Adrenal gland (tissue), 12 donors: ENCODE measurements around the gene PHF12. TPM values are rescaled to one million over a fixed set of nuclear protein-coding genes. Genes with fewer than 3 reads are reported as not detected.
A peak's percentile ranks its signal among the peaks of the same experiment; 100 is the strongest.

Experiments used
- DNase-seq, 7 donors: peaks; one replicate each; pipeline ENCODE4 v3.0.0-alpha.2; 2019 to 2020
- H3K27ac ChIP-seq, 5 donors: fragments of 200-600 bp; sonication (generic) in 4 of 5; 1 replicate in 3 of 5; 2 replicates in 2 of 5; pipeline versions ENCODE4 v1.5.1 to v1.8.0; 2016 to 2020; ENCODE audit warnings: mild to moderate bottlenecking in 1 of 5
- H3K27me3 ChIP-seq: fragments of 200-600 bp; 2 replicates; pipeline ENCODE4 v1.8.0; 2021
- H3K36me3 ChIP-seq, 2 donors: fragments of 200-600 bp; replicated peaks in 1 of 2; 1 replicate in 1 of 2; 2 replicates in 1 of 2; pipeline versions ENCODE4 v1.5.1 to v1.8.0; 2018 to 2022
- H3K4me1 ChIP-seq, 2 donors: fragments of 200-600 bp; replicated peaks in 1 of 2; 1 replicate in 1 of 2; 2 replicates in 1 of 2; pipeline versions ENCODE4 v1.5.1 to v1.8.0; 2018 to 2021
- H3K4me3 ChIP-seq, 4 donors: fragments of 200-600 bp; sonication (generic) in 3 of 4; one replicate each; pipeline ENCODE4 v1.5.1; 2016 to 2018
- H3K9me3 ChIP-seq, 3 donors: fragments of 200-600 bp; sonication (generic) in 1 of 3; replicated peaks in 1 of 3; 1 replicate in 2 of 3; 2 replicates in 1 of 3; pipeline versions ENCODE4 v1.5.1 to v1.8.0; 2016 to 2021
- CTCF ChIP-seq, 6 experiments: fragments of 450-650 bp in 4 of 6; fragments of 200-600 bp in 2 of 6; sonication (generic) in 1 of 6; IDR thresholded peaks; 1 replicate in 5 of 6; 2 replicates in 1 of 6; pipeline versions ENCODE4 v1.5.1 to v1.8.0; 2016 to 2021; ENCODE audit warnings: antibody characterized with exemption in 6 of 6, mild to moderate bottlenecking in 2 of 6, moderate library complexity in 1 of 6
- POLR2A ChIP-seq, 2 donors: fragments of 450-650 bp; IDR thresholded peaks; one replicate each; pipeline ENCODE4 v1.6.1; 2017; ENCODE audit warnings: antibody characterized with exemption in 2 of 2, mild to moderate bottlenecking in 2 of 2, moderate library complexity in 1 of 2
- WGBS, 4 donors: extraction: QIAGEN DNeasy Blood & Tissue Kit in 2 of 4; methylation state at CpG; one replicate each; pipeline versions ENCODE4 v1.1.5 to v1.1.7; 2013 to 2017; 5-methylcytosine and 5-hydroxymethylcytosine counted together
- intact Hi-C, 2 donors: fragments of 100-400 bp; cut with DNase I; formaldehyde crosslinking; loops; one replicate each; pipeline versions ENCODE4 v1.14.1 to v1.15.0; 2022 to 2023
- polyA plus RNA-seq, 3 donors: library from polyadenylated mRNA; stranded (reverse); fragments of 200-250 nt in 2 of 3; fragments of 350-450 nt in 1 of 3; fragmentation: Illumina TruSeq in 1 of 3; extraction: RNeasy Lipid Tissue Mini Kit (QIAGEN cat#74804) in 1 of 3; gene quantifications; one replicate each; pipeline ENCODE4 v1.2.3, GENCODE V29; 2013 to 2014
- total RNA-seq, 9 donors: library from RNA; depleted of rRNA in 4 of 9; stranded (reverse); fragments of >200 nt in 4 of 9; fragments of 120-200 nt in 1 of 9; fragmentation: NEBNext Ultra II Directional in 1 of 9; extraction: Animal tissue kit (Norgen Biotek cat#: 25700) in 1 of 9; gene quantifications; one replicate each; pipeline versions ENCODE4 v1.1.0 to v1.2.4, GENCODE V29; 2013 to 2023
- donor health status: healthy with polysubstance abuse.
- donor health status: Bipolar disorder and iron deficiency.
- donor health status: DM: yes; HTN: yes; CAD: no.
- donor health status: DM: no; HTN: no; CAD: no.
- donor health status: DM: no; HTN: no; CAD: no.
- donor health status: DM: yes; HTN: yes; CAD: no.

Gene PHF12
- total and polyA plus RNA-seq, 12 donors, result 14.4 to 47.9 (median 26.3) TPM

GRCh38 chr17:28959471-28959871 lies 8.2 kb upstream of the PHF12 start:
- peak in 1 of 7 donors; percentile 16 for DNase-seq
- no peak for TF ChIP-seq POLR2A (IDR thresholded peaks at IDR 0.05)
- TF ChIP-seq CTCF (IDR thresholded peaks at IDR 0.05), result no peak
- H3K27ac ChIP-seq, result no peak overlapping the region
- H3K27me3 ChIP-seq, result no peaks in the 10 kb centered on the region
- no peak overlapping the region for H3K4me3 ChIP-seq
- WGBS, 4 donors, result 75 to 100% (median 79%) methylated on average over 1 to 9 of the region's 9 CpGs
- H3K9me3 ChIP-seq, result no peaks in the 10 kb centered on the region
- intact Hi-C loops, result no loop called here
- H3K4me1 ChIP-seq, result no peaks in the 10 kb centered on the region
- H3K36me3 ChIP-seq, result no peaks in the 10 kb centered on the region

- Histone ChIP-seq H3K4me3 (no peak overlapping the region), H3K4me1 (no peaks in the 10 kb centered on the region), H3K36me3 (no peaks in the 10 kb centered on the region), H3K9me3 (no peaks in the 10 kb centered on the region), H3K27ac (no peak overlapping the region), H3K27me3 (no peaks in the 10 kb centered on the region)
- intact Hi-C loops, result no loop called here
- TF ChIP-seq POLR2A (IDR thresholded peaks at IDR 0.05) (no peak), CTCF (IDR thresholded peaks at IDR 0.05) (no peak)
- 90 to 91% (median 90%) methylated on average over 7 to 18 of the region's 18 CpGs for WGBS, 4 donors
- peak in 1 of 7 donors; percentile 21 for DNase-seq
These were observed 7.6 kb upstream of the PHF12 start for GRCh38 chr17:28958820-28959455.

GRCh38 chr17:28957992-28958355 lies 6.7 kb upstream of the PHF12 start:
- intact Hi-C loops, result no loop called here
- WGBS, 4 donors, result 92 to 100% (median 96%) methylated on average over 1 to 7 of the region's 7 CpGs
- no peaks in the 10 kb centered on the region for H3K27me3 ChIP-seq
- no peaks in the 10 kb centered on the region for H3K9me3 ChIP-seq
- H3K4me1 ChIP-seq, result peaks cover 0 to 5% of the 10 kb centered on the region in 2 donors
- H3K36me3 ChIP-seq, result no peaks in the 10 kb centered on the region
- no peak overlapping the region for H3K4me3 ChIP-seq
- no peak overlapping the region for H3K27ac ChIP-seq
- peak in 1 of 7 donors; percentile 19 for DNase-seq
- TF ChIP-seq POLR2A (IDR thresholded peaks at IDR 0.05) (no peak), CTCF (IDR thresholded peaks at IDR 0.05) (no peak)

GRCh38 chr17:28957277-28957991 lies 6.1 kb upstream of the PHF12 start:
- Histone ChIP-seq H3K27ac (no peak overlapping the region), H3K4me1 (peaks cover 0 to 10% of the 10 kb centered on the region in 2 donors), H3K36me3 (no peaks in the 10 kb centered on the region), H3K4me3 (no peak overlapping the region), H3K27me3 (no peaks in the 10 kb centered on the region), H3K9me3 (no peaks in the 10 kb centered on the region)
- intact Hi-C loops, result no loop called here
- DNase-seq, result peak in 1 of 7 donors; percentile 14
- 90 to 95% (median 93%) methylated on average over 12 to 13 of the region's 13 CpGs for WGBS, 4 donors
- no peak for TF ChIP-seq CTCF (IDR thresholded peaks at IDR 0.05)
- no peak for TF ChIP-seq POLR2A (IDR thresholded peaks at IDR 0.05)
